ENCODE measurements around the gene CNIH3.

CNIH3 gene

GRCh38 chr1:224726441-224727182 lies 110.5 kb downstream of the CNIH3 start:
- DNase-seq: no peak

- no peak for DNase-seq
Observed at GRCh38 chr1:224727351-224728289, 111.5 kb downstream of the CNIH3 start.

GRCh38 chr1:224730540-224730939 lies 114.4 kb downstream of the CNIH3 start:
- no peak for DNase-seq

GRCh38 chr1:224730965-224731364 lies 114.8 kb downstream of the CNIH3 start:
- no peak for DNase-seq

- no peak for DNase-seq
Observed at GRCh38 chr1:224731633-224732032, 115.5 kb downstream of the CNIH3 start.

- no peak for DNase-seq
Observed at GRCh38 chr1:224732377-224733026, 116.4 kb downstream of the CNIH3 start.

GRCh38 chr1:224733027-224733911 lies 117.2 kb downstream of the CNIH3 start:
- DNase-seq: no peak

GRCh38 chr1:224734261-224734935 lies 118.3 kb downstream of the CNIH3 start:
- no peak for DNase-seq

GRCh38 chr1:224735159-224735558 lies 119.0 kb downstream of the CNIH3 start:
- no peak for DNase-seq

- no peak for DNase-seq
Observed at GRCh38 chr1:224736619-224737352, 120.7 kb downstream of the CNIH3 start.

- no peak for DNase-seq
Observed at GRCh38 chr1:224737353-224737727, 121.2 kb downstream of the CNIH3 start.

GRCh38 chr1:224739303-224739996 lies 123.3 kb downstream of the CNIH3 start:
- DNase-seq: no peak

- no peak for DNase-seq
Observed at GRCh38 chr1:224739997-224740684, 124.0 kb downstream of the CNIH3 start.

- DNase-seq: no peak
Observed at GRCh38 chr1:224740685-224741052, 124.6 kb downstream of the CNIH3 start.

GRCh38 chr1:224742349-224742748 lies 126.2 kb downstream of the CNIH3 start:
- no peak for DNase-seq

GRCh38 chr1:224743608-224744164 lies 127.6 kb downstream of the CNIH3 start:
- no peak for DNase-seq

GRCh38 chr1:224744521-224744920 lies 128.4 kb downstream of the CNIH3 start:
- no peak for DNase-seq

GRCh38 chr1:224745394-224745793 lies 129.3 kb downstream of the CNIH3 start:
- no peak for DNase-seq

- no peak for DNase-seq
Observed at GRCh38 chr1:224745924-224746323, 129.8 kb downstream of the CNIH3 start.

GRCh38 chr1:224747578-224747977 lies 131.5 kb downstream of the CNIH3 start:
- no peak for DNase-seq
